Stromal cell of bone marrow (primary cell): Measurements from ENCODE around the gene PSMB2.
A peak's percentile ranks its signal among the peaks of the same experiment; 100 is the strongest.

Source experiments
- DNase-seq: peaks from one replicate; pipeline ENCODE4 v3.0.0-alpha.2; 2012; ENCODE audit warnings: low read depth

The PSMB2 gene

DNA sequence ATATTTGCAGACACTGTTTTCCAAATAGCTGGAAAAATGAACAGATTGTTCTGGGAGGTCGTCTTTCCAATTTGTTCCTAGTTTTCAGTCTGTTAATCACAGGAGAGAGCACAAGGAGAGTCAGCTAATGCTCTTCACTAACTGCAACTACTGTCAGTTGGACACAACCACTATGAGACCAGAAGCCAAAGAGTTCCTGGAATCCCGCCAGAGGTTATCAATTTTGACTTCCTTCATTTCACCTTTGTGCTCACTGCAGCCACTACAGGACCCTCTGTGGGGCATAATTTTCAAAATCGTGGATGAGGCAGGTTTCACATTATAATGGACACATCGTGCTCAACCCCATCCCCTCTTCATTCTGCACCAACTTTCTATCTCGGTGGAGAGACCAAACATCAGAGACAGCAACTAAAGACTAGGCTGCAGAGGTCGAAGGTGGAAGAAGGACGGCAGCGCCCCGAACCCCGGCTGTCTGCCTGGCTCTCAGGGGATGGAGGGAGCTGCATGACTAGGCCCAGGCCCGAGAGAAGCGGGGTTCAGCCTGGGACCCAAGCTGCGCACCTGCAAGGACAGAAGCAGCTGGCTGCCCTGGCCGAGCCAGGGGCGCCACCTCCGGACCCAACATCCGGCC is 84.7 kb downstream of the PSMB2 start:
- no peak for DNase-seq

DNA sequence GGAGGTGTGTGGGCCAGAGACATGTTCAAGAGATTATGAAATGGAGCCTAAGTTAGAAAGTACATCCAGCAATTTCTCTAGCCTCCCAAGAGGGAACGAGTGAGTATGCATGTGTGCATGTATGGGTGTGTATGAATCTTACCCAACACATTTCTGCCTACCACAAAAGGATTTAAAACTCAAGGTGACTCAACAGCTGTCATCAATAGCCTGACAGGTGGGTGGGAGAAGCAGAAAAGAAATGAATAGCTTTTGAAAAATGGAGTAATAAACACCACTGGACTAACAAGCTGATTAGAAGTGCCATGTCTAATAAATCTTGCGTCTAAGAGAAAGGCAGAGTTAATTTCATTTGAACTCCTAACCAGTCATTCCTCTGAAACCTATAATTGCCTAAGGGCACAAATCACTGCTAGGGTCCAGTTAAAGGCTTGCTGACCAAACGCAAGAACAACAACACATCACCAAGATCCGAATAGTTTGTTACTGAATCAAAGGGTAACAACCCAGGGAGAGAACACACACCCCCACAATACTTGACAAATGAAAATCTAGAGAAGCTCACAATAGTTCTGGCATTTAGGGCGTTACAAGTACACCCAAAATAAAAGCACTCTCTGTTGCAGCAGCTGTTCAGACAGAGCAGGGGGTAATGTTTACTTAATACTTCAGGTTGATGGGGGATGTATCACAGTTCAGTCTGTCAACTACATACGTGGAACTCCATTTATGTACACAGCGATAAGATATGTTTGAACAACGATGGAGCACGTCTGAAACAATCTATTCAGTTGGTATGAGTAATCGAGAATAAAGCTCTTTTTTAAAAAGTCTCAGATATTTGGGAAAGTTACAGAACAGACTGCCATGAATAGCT is 85.5 kb downstream of the PSMB2 start:
- peak; percentile 45 for DNase-seq

DNA sequence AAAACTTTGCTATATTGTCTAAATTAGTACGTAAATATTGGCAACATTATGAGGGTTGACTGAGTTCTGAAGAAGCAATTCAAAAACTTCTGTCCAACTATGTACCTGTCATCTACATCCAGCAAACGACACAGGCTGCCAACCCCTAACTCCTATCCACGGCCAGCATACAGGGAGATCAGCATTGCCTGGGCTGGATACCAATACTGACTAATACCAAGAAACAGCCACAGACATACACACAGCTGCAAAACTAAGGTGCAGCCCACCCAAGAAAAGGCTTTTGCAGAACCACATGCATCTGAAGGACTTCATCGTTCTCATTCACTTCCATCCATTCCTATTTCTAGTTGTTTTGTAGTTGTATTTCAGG is 86.1 kb downstream of the PSMB2 start:
- DNase-seq, result no peak

DNA sequence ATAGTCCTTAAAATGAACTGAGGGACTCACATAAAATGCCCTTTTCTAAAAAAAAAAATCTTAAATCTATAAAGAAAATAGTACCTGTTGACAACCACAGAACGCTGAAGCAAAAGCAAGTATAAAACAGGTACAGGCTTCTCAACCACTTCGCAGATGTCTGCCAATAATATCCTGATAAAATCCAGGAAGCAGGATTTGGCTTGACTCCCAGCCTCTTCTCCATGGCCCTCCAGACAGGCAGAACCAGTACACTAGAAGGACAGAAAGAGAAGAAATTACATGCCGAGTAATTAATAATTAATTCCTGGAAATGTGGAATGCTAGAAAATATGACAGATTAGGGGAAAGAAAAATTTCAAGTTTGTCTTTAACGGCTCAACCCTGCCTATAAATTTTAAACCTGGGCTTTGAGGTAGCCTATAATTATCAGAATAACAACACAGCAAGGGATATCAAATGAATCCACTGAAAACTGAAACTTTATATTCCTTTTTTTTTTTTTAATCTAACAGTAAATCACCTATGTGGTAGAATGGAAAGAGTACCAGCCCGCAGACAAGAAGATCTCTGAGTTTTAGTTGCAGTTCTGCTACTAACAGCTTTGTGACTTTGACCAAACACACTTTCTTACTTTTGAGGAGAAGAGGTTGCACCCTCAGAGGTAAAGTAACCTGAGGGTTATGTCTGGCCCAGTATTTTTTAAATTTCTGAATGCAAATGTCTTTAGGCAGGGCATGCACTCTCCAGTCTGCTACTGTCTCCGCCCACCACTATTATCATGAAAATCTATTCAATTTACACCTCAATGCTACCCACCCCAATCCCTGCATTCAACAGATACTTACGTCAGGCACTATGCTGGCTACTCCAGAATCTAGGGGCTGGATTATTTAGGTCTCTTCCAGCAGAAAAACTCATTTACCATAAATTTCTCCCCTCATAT is 86.8 kb downstream of the PSMB2 start:
- DNase-seq, result no peak

DNA sequence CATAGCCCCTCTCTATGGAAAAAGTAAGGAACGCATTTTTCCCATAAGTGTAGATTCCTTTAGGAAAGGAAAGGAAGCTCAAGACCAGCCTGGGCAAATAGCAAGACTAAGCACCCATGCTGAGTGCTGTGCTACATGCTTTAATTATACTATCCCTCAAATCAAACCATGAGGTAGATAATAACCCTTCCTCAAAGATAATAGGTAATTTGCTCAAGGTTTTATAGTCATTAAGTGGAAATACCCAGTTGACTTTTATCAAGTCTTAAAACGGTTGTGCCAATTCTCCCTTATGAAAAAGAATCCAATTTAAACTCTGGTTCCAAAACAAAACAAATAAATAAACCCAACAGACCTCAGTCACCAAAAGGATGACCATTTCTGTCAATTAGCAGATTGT is 87.5 kb downstream of the PSMB2 start:
- no peak for DNase-seq
